Activated CD4-positive, alpha-beta memory T cell treated with anti-CD3 and anti-CD28 coated beads for 36 hours (primary cell): ENCODE data around the gene NFKB1. TPM values are rescaled to one million over a fixed set of nuclear protein-coding genes. Genes with fewer than 3 reads are reported as not detected.

Experiments used
- total RNA-seq, 2 experiments: library from RNA; stranded (reverse); gene quantifications; one replicate each; pipeline ENCODE4 v1.2.3, GENCODE V29; 2021

Gene NFKB1
- total RNA-seq, 2 experiments from 2014 or later, result 122 to 133 TPM

Other genes with a start within 250 kb of the NFKB1 start
- gene SLC39A8, start 155.9 kb upstream of the NFKB1 start, total RNA-seq, result 10 to 100 TPM; 64.6 to 66.9 TPM